ENCODE data around the gene SETBP1.

The SETBP1 gene

GRCh38 chr18:44680273-44681075 lies at the start of gene SETBP1:
TSS of gene SETBP1 (plus strand) at chr18:44680888. CDS start at chr18:44701347, 20,459 bp downstream.
- DNase-seq: peak in 2 of 4 experiments; percentile 1 to 2

- DNase-seq: no peak
Observed at GRCh38 chr18:44632469-44633145, 48.1 kb upstream of the SETBP1 start.

DNA sequence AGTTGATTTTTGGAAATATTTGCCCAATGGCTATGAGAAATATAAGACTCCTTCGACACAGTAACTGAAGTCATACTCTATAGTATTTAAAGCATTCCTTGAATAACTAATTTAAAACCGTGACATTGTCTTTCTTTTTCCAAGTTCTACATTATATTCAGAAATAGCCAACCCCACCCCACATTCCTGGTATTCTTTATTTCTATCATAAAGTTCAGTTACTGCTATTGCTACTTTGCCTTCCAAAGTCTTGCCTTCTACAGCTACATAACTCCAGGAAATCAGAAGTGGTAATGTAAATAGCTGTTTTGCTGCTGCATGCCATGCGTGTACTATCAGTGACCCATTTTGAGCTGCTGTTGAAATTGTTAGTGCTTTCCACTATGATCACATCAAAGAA lies 45.1 kb upstream of the SETBP1 start:
- DNase-seq: no peak

DNA sequence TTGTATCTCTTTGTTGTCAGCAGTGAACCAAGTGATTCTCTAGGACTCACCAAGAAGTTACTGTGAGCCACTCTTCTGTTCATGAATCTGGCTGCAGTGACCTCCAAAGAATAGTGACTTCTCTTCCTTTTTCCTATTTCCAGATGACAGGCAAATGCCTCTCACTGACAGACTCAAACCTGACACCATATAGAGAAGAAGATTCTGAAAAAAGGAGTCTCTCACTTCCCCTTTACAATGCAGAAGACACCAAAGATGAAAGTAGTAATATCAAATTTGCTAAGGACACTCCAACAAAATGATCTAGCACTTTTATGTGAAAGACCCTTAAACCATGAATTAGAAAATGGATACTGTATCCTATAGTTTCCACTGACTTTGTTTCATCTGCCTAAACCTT lies 44.4 kb upstream of the SETBP1 start:
- no peak for DNase-seq

DNA sequence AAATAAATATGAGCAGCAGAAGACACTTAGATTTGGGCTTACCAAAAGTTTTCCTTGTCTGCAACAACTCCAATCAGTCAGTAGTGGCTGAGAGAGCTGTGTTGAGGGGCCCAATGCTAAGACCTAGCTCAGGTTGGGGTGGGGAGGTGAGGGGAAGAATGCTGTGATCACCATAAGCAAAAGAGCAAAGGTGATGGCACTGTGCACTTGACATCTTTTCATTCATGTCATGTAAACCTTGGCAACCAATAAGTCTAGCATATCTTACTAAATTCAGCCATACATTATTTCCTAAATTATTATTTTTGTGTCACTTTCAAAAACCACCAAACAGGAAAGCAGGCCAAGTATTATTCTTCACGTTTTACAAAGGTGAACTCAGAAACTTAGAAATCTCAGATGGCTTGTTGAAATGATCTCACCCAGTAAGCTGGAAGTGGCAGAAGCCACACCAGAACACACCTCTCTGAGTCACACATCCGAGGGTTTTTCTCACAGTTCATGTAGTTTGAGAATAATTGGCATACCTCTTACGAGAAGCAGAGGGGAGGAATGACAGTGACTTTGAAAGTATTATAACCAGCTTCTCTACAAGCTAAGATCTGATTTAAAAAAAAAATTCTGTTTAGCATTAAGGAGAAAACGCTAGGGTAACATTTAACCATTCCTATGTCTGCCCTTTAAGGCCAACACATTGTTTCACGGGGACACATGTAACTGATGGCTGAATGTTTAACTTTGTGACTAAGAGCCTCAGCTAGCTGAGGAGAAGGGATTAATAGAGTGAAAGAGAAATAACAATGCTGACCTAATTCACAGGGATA lies 43.3 kb upstream of the SETBP1 start:
- no peak for DNase-seq

DNA sequence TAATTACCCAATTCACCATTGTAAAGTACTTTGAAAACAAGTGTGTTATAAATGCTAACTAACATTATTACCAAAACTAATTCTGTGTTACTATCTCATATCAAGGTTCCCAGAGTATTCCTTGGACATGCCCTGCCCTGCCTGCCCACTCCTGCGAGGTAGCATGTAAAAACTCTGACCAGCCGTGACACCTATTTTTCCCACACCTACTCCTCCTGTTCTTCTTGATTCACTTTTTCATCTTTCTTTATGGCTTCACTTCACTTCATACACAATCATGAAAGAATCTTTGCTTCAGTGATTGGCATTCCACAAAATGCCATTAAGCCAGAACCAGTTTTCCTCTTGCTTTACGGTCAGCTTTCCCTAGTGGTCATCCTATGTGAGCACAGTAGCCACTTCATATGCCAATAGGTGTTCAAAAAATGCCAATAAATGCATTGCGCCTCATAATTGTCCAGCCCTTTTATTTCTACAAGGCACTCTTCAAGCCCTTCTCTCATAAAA lies 42.6 kb upstream of the SETBP1 start:
- DNase-seq: no peak

GRCh38 chr18:44638811-44639210 lies 41.9 kb upstream of the SETBP1 start:
- DNase-seq: no peak

DNA sequence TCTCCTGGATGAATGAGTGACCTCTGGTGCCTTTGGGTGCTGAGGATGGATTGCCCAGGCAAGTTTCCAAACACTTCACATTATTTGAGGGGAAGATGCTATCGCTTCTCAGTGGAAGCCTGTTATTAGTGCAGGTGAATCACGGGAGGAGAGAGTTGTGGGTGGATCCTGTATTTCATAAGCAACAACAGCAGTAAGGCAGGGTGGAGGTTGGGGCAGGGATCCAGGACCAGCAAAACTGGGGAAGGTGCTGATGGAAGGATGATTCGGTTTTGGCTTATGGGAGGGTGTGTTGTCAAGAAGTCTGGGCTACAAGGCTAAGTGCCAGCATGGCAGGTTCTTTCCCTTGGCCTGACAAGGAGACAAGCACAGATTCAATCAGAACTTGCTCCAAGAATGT lies 37.7 kb upstream of the SETBP1 start:
- DNase-seq: no peak

DNA sequence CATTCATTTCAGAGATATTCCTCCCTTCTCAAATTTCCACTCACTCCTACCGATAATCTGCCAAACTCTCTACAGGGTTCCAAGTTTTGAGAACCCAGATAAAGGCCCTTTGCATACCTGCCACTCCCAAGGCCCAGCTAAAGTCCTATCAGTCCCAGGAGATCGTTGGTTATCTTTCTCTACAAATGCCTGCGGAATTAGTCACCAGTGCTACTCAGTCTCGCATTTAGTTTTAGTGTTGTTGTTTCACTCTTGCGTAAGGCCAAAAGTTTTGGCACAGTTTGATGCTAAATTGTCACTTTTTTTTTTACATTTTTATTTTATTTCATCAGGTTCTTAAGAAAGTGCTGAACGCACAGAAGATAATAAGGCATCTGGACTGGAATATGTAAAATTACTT lies 29.2 kb upstream of the SETBP1 start:
- DNase-seq: no peak

DNA sequence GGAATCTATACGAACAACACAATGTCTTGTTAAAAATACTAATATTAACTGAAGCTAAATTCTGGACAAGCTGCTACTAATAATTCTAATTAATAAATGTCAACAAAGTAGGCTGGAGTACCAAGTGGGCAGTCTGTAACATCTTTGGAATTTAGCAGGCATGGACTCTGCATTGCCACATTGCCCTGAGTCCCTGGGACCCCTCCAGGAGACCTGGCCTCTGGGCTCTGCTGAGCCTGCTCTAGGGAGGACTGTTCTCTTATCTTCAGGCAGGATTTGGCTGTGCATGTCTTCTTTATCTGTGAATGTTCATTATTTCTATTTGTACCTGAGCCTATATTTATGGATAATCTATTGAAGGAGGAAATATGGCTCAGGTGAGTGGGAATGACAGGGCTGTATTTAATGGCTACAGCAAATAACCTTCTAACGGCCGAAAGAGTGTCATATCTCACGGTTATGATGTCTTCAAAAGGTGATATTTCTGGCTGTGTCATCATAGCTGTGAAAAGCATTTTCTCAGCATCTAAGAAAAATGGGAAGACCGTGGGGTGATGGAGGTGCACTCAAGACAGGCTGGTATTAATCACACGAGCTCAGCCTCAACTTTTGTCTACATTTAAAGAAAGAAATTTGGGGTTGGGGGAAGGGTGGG lies 28.6 kb upstream of the SETBP1 start:
- no peak for DNase-seq

DNA sequence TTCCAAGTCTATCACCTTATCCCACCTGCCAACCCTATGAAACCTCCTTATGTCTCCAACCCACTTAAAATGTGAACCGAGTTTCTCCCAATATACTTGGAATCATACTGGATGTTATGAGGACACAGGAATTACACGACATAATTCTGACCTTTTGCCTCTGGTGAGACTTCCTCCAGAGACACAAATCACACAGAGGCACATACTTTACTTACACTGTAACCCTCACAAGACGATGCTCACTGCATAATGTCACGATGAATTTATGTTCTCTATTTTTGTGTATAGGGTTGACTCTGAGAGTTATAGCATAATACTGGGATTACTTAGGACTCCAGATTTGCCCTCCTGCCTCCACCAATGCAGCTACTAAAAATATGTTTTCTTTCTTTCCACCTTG lies 28.0 kb upstream of the SETBP1 start:
- DNase-seq: no peak

DNA sequence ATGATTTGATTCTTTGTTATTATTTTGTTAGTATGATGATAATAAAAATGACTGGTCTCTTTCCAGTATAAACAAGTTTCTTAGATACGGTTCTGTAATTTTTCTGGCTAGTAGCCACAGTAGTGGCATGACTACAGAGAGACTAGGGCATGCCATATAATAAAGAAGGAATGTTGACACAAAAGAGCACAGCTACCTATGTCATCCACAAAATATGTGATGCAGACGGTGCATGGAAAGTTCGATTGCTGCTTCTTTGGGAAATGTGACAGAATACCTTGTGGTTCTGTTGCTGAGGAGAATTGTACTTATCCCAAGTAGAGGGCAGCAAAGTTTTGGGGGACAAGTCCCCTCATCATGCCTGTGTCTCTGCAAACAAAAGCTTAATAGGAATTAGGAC lies 26.1 kb upstream of the SETBP1 start:
- DNase-seq: no peak

DNA sequence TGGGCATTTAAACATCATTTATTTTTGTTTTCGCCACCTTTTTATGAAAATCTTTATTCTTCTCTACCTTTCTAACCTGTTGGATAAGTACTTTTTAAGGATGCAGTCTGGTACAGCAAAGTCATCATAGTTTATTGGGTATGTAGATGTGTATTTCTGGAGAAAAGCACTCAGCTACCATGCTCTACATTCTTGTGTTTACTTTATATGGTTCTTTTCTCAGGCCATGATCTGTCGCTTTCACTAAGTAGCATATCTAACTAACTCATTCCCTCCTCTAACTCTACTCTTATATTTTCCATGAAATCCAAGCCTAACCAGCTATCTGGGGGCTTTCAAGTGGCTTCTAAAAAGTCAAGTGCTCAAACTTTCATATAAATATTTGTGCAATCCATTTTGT lies 25.3 kb upstream of the SETBP1 start:
- no peak for DNase-seq

- DNase-seq: no peak
Observed at GRCh38 chr18:44659771-44660170, 20.9 kb upstream of the SETBP1 start.

GRCh38 chr18:44668270-44668975 lies 12.3 kb upstream of the SETBP1 start:
- no peak for DNase-seq

- DNase-seq: no peak
Observed at GRCh38 chr18:44671914-44672313, 8.8 kb upstream of the SETBP1 start.

DNA sequence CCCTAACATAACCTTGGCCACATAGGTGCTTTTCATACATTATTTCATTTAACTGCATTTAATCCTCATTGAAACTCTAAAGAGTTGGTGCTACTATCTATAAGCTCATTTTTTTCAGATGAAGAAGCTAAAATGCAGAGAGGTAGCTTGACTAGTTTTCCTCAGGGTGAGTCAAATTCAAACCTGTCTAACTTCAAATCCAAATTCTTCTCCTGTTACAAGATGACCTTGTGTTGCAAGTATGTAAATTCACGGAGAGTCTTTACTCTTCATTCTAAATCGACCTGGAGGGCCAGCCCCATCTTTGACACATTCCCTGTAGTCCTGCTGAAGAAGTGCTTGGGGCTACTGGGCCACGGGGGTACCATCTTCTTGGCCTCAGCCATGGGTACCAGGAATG lies 8.2 kb upstream of the SETBP1 start:
- DNase-seq: no peak

DNA sequence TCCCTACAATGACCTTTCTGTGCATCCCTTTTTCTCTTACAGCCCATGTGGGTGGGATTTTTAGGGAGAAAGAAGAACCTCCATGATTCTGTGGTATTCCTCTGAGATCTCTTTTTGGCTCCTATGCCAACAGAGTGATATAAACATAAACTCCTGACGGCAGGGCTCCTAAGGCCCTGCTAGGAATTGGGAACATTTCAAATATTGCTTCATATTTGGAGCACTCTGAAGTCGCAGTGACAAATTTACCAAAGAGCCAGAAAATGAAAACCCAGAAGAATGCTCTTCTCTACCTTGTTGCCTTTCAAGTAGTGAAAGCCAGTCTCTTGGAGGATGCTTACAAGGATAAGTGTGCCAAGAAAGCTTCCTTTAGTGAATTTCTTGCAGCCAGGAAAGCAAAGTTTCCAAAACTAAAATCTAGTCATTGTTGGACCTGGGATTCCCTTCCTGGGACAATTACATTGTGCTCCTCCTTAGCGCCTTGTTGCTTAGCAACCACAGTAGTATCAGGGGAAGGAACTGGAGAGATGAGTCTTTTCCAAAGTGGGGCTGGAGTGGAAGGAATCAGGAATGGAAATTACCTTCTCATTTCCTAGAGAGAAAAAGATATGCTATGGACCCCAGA lies 7.3 kb upstream of the SETBP1 start:
- DNase-seq: no peak

- DNase-seq: no peak
Observed at GRCh38 chr18:44677933-44678332, 2.8 kb upstream of the SETBP1 start.

DNA sequence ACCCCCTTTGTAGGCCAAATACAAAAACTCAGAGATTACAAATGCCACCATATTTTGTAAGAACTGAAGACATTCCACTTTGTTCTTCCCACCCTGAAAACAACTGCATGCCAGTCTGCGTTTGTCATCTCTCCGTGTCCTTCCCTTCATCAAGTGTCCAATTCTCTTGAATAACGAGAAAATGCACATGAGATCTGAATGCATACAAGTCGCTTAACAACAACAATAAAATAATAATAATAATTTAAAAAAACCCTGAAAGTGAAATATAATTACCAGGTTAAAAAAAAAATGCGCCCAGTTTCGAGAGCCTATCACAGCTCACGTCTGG lies 2.0 kb upstream of the SETBP1 start:
- no peak for DNase-seq

GRCh38 chr18:44679056-44679913 lies 1.4 kb upstream of the SETBP1 start:
- peak; percentile 19 to 27 (median 24) for DNase-seq
